Glutamatergic neuron (in vitro differentiated cells): Measurements from ENCODE around the gene TMEM38B. TPM values are rescaled to one million over a fixed set of nuclear protein-coding genes. Genes with fewer than 3 reads are reported as not detected.

Experiments
- DNase-seq: peaks from one replicate; pipeline ENCODE4 v3.0.0; 2022
- H3K27ac Mint-ChIP-seq: one replicate; pipeline ENCODE4 v1.8.0; 2020; ENCODE audit warnings: mild to moderate bottlenecking, mixed read lengths, inconsistent platforms; ENCODE audit not compliant: unreplicated experiment
- H3K27me3 Mint-ChIP-seq: one replicate; pipeline ENCODE4 v1.8.0; 2020; ENCODE audit warnings: mild to moderate bottlenecking, moderate library complexity, mixed read lengths, inconsistent platforms; ENCODE audit not compliant: unreplicated experiment
- H3K36me3 Mint-ChIP-seq: one replicate; pipeline ENCODE4 v1.8.0; 2020; ENCODE audit warnings: mild to moderate bottlenecking, mixed read lengths, inconsistent platforms; ENCODE audit not compliant: unreplicated experiment
- H3K4me1 Mint-ChIP-seq: one replicate; pipeline ENCODE4 v1.8.0; 2020; ENCODE audit warnings: mild to moderate bottlenecking, low read depth, mixed read lengths, inconsistent platforms; ENCODE audit not compliant: unreplicated experiment
- H3K4me3 Mint-ChIP-seq: one replicate; pipeline ENCODE4 v1.8.0; 2020; ENCODE audit warnings: mild to moderate bottlenecking, mixed read lengths, inconsistent platforms; ENCODE audit not compliant: unreplicated experiment
- H3K9me3 Mint-ChIP-seq: one replicate; pipeline ENCODE4 v1.8.0; 2020; ENCODE audit warnings: mild to moderate bottlenecking, moderate library complexity, mixed read lengths, inconsistent platforms; ENCODE audit not compliant: unreplicated experiment
- CTCF ChIP-seq: fragments of 200-600 bp; sonication (generic); IDR thresholded peaks from one replicate; pipeline ENCODE4 v1.5.0; 2021; ENCODE audit not compliant: partially characterized antibody, unreplicated experiment
- total RNA-seq: library from RNA; stranded (reverse); fragmentation: NEBNext Ultra II Directional; extraction: Animal tissue kit (Norgen Biotek cat#: 25700); gene quantifications from one replicate; pipeline ENCODE4 v1.2.1, GENCODE V29; 2021; ENCODE audit not compliant: unreplicated experiment

Gene TMEM38B
- total RNA-seq, 1 donor from 2014 or later: 3.0 TPM

GRCh38 chr9:105679257-105680022 lies 14.9 kb upstream of the TMEM38B start:
- no peak for DNase-seq
- no peaks in the 10 kb centered on the region for H3K36me3 Mint-ChIP-seq
- H3K27ac Mint-ChIP-seq: no peak overlapping the region
- peaks cover 6% of the 10 kb centered on the region for H3K4me1 Mint-ChIP-seq
- no peak overlapping the region for H3K4me3 Mint-ChIP-seq
- H3K9me3 Mint-ChIP-seq: no peaks in the 10 kb centered on the region
- H3K27me3 Mint-ChIP-seq: peaks cover 2% of the 10 kb centered on the region
- TF ChIP-seq CTCF: no peak

GRCh38 chr9:105681313-105681712 lies 13.0 kb upstream of the TMEM38B start:
- no peak for DNase-seq
- no peaks in the 10 kb centered on the region for H3K36me3 Mint-ChIP-seq
- H3K4me3 Mint-ChIP-seq: no peak overlapping the region
- peaks cover 6% of the 10 kb centered on the region for H3K4me1 Mint-ChIP-seq
- no peak overlapping the region for H3K27ac Mint-ChIP-seq
- peaks cover 2% of the 10 kb centered on the region for H3K27me3 Mint-ChIP-seq
- H3K9me3 Mint-ChIP-seq: no peaks in the 10 kb centered on the region
- no peak for TF ChIP-seq CTCF

GRCh38 chr9:105681724-105682123 lies 12.6 kb upstream of the TMEM38B start:
- no peak overlapping the region for H3K4me3 Mint-ChIP-seq
- no peaks in the 10 kb centered on the region for H3K36me3 Mint-ChIP-seq
- TF ChIP-seq CTCF: no peak
- no peak overlapping the region for H3K27ac Mint-ChIP-seq
- H3K4me1 Mint-ChIP-seq: peaks cover 4% of the 10 kb centered on the region
- peaks cover 2% of the 10 kb centered on the region for H3K27me3 Mint-ChIP-seq
- no peaks in the 10 kb centered on the region for H3K9me3 Mint-ChIP-seq
- DNase-seq: no peak

GRCh38 chr9:105683688-105684275 lies 10.6 kb upstream of the TMEM38B start:
- Mint-ChIP-seq H3K9me3 (no peaks in the 10 kb centered on the region), H3K36me3 (no peaks in the 10 kb centered on the region), H3K4me1 (no peaks in the 10 kb centered on the region), H3K27ac (no peak overlapping the region), H3K4me3 (no peak overlapping the region), H3K27me3 (peaks cover 2% of the 10 kb centered on the region)
- no peak for TF ChIP-seq CTCF
- DNase-seq: no peak

GRCh38 chr9:105686936-105687335 lies 7.4 kb upstream of the TMEM38B start:
- Mint-ChIP-seq H3K9me3 (no peaks in the 10 kb centered on the region), H3K4me3 (no peak overlapping the region), H3K27ac (no peak overlapping the region), H3K36me3 (no peaks in the 10 kb centered on the region), H3K4me1 (no peaks in the 10 kb centered on the region), H3K27me3 (no peaks in the 10 kb centered on the region)
- no peak for DNase-seq
- TF ChIP-seq CTCF: no peak
